ENCODE results near the gene AGO3.

The AGO3 gene

DNA sequence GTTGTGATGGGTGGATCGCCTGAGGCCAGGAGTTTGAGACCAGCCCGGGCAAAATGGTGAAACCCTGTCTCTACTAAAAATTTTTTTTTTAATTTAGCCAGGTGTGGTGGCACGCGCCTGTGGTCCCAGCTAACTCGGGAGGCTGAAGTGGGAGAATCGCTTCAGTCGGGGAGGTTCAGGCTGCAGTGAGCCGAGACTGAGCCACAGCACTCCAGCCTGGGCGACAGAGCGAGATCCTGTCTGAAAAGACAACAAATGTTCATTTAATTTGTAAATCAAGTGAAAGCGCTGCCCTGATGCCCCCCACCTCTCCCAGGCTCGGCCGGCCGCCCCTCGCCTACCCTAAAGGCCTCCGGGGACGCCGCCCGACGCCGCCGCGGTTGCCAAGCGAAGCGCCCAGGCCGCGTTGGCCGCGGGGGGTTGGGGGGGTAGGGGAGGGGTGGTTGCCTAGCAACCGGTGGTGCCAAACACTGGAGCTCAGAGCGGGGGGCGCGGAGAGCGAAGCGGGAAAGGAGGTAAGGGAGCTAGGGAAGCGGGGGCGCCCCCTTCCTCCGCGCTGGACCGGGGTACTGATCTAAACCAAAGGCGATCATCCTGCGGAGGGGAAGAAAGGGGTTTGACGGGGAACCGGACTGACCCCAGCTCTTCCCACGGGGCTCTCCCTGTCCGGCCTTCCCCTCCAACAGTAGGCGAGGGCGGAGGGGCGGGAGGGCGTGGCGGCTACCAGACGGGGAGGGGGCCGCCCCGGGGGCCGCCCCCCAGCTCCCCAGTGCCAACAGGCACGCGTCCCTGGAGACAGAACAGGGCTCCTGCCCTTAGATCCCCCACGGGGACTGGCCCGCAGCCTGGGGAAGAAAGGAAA, 153.0 kb downstream of the AGO3 start, which contains the start of gene TEKT2:
TSS of gene TEKT2 (plus strand) at position 460 of the 862 bp plus-strand sequence. CDS start 828 bp downstream, outside the sequence.
- no peak for DNase-seq (ENCODE audit: low spot score)

DNA sequence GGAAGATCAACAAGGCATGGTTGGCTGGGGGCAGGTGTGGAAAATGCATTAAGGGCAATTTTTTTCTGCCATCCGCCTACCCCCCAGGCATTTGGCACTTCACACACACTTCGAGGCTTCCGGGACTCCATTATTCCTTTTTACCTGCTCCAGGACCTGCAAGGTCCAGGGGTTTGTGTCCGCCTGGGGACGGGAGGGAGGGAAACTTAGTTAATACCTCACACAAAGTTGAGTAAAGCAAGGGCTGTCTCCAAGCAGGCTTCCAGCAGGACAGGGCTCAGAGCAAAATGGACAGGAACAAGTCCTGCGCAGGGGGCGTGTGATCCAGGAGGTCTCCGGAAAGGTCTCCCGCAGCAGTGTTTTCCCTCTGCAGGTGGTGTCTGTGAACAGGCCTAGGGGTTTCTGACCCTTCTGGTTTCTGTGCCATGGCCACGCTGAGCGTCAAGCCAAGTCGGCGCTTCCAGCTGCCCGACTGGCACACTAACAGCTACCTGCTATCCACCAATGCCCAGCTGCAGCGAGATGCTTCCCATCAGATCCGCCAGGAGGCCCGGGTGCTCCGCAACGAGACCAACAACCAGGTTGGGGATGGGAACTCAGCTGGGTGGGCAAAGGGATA, 153.7 kb downstream of the AGO3 start:
- no peak for DNase-seq (ENCODE audit: low spot score)

DNA sequence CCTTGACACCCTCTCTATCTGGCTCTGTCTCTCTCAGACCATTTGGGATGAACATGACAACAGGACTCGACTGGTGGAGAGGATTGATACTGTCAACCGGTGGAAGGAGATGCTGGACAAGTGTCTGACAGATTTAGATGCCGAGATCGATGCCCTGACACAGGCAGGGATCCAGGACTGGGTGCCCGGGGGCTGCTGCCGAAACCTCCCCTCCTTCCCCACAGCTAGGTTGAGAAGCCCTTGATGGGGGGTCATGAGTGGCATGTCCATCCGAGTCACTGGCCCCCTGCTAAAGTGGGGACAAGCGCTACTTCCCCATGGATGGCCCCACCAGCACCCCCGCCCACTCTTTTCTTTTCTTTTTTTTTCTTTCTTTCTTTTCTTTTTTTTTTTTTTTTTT, 154.2 kb downstream of the AGO3 start:
- DNase-seq (ENCODE audit: low spot score) = no peak

- no peak for DNase-seq (ENCODE audit: low spot score)
Measured at GRCh38 chr1:36085686-36086526, 155.0 kb downstream of the AGO3 start.

DNA sequence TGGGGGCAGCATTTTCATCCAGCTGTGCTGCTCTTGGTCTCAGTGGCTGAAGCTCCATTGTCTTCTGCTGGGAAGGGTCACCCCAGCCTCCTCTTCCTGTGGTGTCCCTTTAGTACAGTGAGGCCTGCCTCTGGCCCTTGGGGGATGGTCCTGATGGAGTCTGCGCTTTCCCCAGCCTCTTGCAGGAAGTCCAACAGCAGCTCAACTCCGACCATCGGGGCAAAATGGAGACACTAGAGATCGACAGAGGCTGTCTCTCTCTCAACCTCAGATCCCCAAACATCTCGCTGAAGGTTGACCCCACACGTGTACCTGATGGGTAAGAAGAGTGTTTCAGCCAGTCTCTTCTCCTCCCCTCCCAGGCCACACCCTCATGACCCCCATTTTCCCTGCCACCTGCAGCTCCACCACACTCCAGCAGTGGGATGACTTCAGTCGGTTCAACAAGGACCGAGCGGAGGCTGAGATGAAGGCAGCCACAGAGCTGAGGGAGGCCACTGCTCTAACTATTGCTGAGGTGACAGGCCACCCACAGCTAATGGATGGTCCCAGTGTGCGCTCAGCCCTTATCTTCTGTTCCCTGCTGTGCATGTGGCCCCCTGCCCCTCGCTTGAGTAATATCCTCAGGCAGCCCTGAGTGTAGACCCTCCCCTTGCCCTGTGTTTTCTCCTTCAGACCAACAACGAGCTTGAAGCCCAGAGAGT, 155.8 kb downstream of the AGO3 start:
- no peak for DNase-seq (ENCODE audit: low spot score)

DNA sequence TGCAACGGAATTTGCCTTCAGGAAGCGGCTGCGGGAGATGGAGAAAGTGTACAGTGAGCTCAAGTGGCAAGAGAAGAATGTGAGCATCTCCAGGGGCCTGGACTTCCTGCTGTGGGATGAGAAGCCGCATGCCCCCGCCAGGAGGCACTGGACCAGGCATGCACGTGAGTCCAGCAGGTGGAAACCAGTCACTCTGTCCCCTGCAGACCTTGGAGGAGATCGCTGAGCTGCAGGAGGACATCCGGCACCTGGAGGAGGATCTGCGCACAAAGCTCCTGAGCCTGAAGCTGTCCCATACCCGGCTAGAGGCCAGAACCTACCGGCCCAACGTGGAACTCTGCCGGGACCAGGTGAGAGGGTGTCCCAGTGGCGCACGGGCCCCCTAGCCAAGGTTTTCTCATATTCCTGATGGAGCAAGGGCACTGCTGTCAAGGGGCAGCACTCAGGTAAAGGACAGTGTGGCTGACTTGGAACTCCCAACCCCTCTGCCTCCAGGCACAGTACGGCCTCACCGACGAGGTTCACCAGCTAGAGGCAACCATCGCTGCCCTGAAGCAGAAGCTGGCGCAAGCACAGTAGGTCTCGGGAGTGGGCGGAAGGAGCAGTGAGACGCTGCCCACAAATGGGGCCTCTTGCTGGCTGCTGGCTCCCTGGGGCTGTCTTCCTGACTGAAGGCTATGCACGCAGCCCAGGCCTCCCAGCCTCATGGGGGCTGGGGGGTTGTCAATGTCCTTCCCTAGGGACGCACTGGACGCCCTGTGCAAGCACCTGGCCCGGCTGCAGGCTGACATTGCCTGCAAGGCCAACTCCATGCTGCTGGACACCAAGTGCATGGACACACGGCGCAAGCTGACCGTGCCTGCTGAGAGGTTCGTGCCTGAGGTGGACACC, 156.6 kb downstream of the AGO3 start:
- DNase-seq (ENCODE audit: low spot score) = no peak

DNA sequence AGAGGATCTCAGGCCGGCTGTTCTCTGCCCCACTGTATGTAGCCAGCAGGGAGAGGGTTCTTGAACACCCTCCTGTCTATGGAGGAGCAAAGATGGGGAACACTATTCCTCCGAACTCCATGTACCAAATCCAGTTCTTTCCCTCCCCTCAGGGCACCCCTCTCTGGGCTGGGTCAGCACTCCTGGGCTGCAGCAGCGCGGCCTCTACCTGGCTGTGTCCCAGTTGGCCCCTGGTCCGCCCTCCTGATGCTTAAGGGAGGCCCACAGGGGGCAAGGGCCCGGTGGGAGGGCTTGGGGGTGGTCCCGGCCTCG, 157.3 kb downstream of the AGO3 start:
- DNase-seq (ENCODE audit: low spot score) = no peak

DNA sequence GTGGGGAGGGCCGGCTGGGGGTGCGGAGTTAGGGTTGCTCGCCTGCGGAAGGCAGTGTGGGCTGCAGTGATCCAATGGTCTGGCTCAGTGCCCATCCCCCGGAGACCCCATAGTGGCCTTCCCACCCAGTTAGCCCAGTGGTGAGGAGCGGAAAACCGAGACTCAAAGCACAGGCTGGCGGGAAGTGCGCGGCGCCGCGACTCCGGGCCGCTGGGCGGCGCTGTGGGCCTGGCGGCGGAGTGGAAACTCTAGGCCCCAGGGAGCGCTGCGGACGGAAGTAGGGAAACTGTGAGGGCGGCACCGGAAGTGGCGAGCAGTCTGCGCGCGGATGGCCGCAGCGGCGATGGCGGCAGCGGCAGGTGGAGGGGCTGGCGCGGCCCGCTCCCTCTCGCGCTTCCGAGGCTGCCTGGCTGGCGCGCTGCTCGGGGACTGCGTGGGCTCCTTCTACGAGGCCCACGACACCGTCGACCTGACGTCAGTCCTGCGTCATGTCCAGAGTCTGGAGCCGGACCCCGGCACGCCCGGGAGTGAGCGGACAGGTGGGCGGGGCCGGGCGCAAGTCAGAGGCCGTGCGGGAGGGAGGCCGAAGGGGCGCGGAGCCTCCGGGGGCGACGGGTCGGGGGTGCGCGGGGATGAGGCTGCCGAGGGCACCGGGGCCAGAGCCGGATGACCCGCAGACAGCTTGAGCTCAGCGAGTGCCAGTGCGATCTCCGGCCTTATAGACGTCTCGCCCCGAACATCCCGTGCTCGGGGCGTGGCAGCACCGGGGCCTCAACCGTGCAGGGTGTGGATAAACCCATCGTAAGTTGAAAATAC, 157.9 kb downstream of the AGO3 start, which contains the start of gene ADPRS:
TSS of gene ADPRS (plus strand) at position 316 of the 816 bp plus-strand sequence. CDS start at position 329, 13 bp downstream.
- DNase-seq (ENCODE audit: low spot score) = peak; percentile 91

GRCh38 chr1:36089393-36090121, 158.7 kb downstream of the AGO3 start:
- no peak for DNase-seq (ENCODE audit: low spot score)

- no peak for DNase-seq (ENCODE audit: low spot score)
Measured at GRCh38 chr1:36091141-36091540, 160.2 kb downstream of the AGO3 start.

DNA sequence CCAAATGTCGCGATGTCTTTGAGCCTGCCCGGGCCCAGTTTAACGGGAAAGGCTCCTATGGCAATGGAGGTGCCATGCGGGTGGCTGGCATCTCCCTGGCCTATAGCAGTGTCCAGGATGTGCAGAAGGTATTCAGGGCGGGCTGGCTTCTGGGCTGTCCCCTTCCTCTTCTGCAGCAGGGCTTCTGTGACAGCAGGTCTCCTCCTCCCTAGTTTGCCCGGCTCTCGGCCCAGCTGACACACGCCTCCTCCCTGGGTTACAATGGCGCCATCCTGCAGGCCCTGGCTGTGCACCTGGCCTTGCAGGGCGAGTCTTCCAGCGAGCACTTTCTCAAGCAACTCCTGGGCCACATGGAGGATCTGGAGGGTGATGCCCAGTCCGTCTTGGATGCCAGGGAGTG, 160.8 kb downstream of the AGO3 start:
- no peak for DNase-seq (ENCODE audit: low spot score)

DNA sequence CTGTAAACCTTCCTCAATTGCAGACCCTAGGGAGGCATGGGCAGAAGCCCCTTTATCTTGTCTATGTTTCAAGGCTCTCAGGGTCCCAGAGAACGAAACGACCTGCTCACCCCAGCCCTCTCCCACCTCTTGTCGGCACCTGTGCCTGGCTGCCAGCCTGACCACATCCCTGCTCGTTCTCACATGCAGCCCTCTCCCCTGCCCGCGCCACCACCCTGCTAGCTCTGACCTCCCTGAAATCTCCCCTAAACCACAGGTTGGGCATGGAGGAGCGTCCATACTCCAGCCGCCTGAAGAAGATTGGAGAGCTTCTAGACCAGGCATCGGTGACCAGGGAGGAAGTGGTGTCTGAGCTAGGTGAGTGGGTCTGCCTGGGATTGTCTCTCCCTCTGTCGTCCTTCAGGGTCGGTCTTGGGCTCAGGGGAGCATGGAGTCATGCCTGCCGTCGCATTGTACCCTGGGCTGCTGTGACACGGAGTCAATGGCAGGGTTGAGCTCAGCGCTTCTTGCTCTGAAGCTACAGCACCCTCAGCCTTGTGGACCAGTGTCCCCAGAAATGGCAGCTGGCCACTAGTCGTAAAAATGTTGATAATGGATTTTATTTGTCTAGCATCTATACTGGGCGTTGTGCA, 161.4 kb downstream of the AGO3 start:
- DNase-seq (ENCODE audit: low spot score) = no peak

DNA sequence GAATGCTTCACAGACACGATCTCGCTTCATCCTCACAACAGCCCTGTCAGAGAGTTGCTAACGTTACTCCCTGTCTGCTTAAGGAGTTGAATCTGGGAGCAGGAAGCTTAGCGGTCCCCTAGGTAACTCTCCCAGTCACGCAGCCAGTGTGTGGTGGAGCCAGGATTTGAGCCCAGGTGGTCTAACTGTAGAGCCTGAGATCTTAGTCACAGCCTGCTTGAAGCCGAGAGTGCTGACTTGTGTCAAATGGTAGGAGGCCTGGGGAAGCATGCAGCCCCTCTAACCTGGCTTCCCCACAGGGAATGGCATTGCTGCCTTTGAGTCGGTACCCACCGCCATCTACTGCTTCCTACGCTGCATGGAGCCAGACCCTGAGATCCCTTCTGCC, 161.9 kb downstream of the AGO3 start:
- DNase-seq (ENCODE audit: low spot score) = no peak

DNA sequence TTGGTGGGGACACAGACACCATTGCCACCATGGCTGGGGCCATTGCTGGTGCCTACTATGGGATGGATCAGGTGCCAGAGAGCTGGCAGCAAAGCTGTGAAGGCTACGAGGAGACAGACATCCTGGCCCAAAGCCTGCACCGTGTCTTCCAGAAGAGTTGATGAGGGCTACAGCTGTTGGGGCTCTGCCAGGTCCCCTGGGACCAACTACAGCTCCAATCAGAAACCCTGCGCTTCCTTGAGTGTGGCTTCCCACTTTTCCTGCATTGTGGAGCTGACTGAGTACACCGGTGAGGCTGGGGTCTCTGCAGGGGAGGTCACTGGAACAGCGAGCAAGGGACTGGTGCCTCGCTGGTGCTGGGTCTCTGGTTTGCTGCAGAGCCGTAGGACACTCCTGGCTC, 162.3 kb downstream of the AGO3 start:
- DNase-seq (ENCODE audit: low spot score) = no peak

- DNase-seq (ENCODE audit: low spot score) = no peak
Measured at GRCh38 chr1:36093929-36094328, 163.0 kb downstream of the AGO3 start.

- no peak for DNase-seq (ENCODE audit: low spot score)
Measured at GRCh38 chr1:36094621-36095061, 163.7 kb downstream of the AGO3 start.

GRCh38 chr1:36095760-36096405, 165.0 kb downstream of the AGO3 start:
- no peak for DNase-seq (ENCODE audit: low spot score)

All from hematopoietic multipotent progenitor cell treated with erythropoietin and hydrocortisone succinate and interleukin-3 and kit ligand, for 17 days (in vitro differentiated cells).